Panc1 (cell line): ENCODE results near the gene MRAP. TPM values are rescaled to one million over a fixed set of nuclear protein-coding genes. Genes with fewer than 3 reads are reported as not detected.
"Not testable (repeated sequence)": the region's sequence is repeated elsewhere in the genome, so short reads cannot be mapped to it uniquely, and the experiment has no call there.

ENCODE experiments used
- ATAC-seq: fragments of 200-7000 bp; cut with Tn5 transposase; 2 replicates; pipeline ENCODE4 v1.9.1; 2020; ENCODE audit warnings: mild to moderate bottlenecking, moderate library complexity
- BruUV-seq: library from RNA; stranded (reverse); fragments of 400-500 nt; replicated peaks from 2 replicates; lab custom pipeline; 2021; lab: Mats Ljungman, UMichigan
- CTCF ChIA-PET: fragments of 300-600 bp; sonication (Branson Sonifier 250); formaldehyde crosslinking; loops from one replicate; lab custom pipeline; 2022; ENCODE audit warnings: antibody characterized with exemption; lab: Charles Lee
- POLR2A ChIA-PET: fragments of 300-600 bp; sonication (Branson Sonifier 250); formaldehyde crosslinking; loops from one replicate; lab custom pipeline; 2022; ENCODE audit warnings: antibody characterized with exemption; lab: Charles Lee
- DNase-seq: peaks from one replicate; pipeline ENCODE4 v3.0.0-alpha.2; 2010; ENCODE audit warnings: low read depth, low spot score
- H3K27ac ChIP-seq: 2 replicates; pipeline ENCODE4 v1.5.1; 2011; ENCODE audit warnings: mild to moderate bottlenecking, low read length, inconsistent platforms
- H3K27me3 ChIP-seq: fragments of 200-500 bp; sonication (Bioruptor generic); 2 replicates; pipeline ENCODE4 v1.6.0; 2014; ENCODE audit warnings: low read length, inconsistent platforms; ENCODE audit not compliant: control insufficient read depth, insufficient read depth
- H3K36me3 ChIP-seq: fragments of 200-500 bp; sonication (Bioruptor generic); 2 replicates; pipeline ENCODE4 v1.5.1; 2014; ENCODE audit warnings: inconsistent platforms, mild to moderate bottlenecking, low read length, moderate library complexity; ENCODE audit not compliant: control insufficient read depth, insufficient read depth
- H3K4me1 ChIP-seq: 2 replicates; pipeline ENCODE4 v1.5.1; 2011; ENCODE audit warnings: inconsistent platforms, mild to moderate bottlenecking, low read length, moderate library complexity; ENCODE audit not compliant: control insufficient read depth, insufficient read depth
- H3K4me3 ChIP-seq, 2 experiments: 2 replicates each; pipeline ENCODE4 v1.5.1; 2011 to 2012; ENCODE audit warnings: low read depth in 2 of 2, low read length in 2 of 2, mild to moderate bottlenecking in 2 of 2, inconsistent platforms in 1 of 2, moderate library complexity in 1 of 2
- H3K9me3 ChIP-seq: fragments of 200-500 bp; sonication (Bioruptor generic); 2 replicates; pipeline ENCODE4 v1.5.1; 2014; ENCODE audit warnings: low read depth, mild to moderate bottlenecking, inconsistent platforms, low read length, moderate library complexity; ENCODE audit not compliant: control insufficient read depth, insufficient read depth
- CTCF ChIP-seq: fragments of 450-650 bp; IDR thresholded peaks from 2 replicates; pipeline ENCODE4 v1.5.1; 2017; ENCODE audit warnings: mild to moderate bottlenecking
- POLR2AphosphoS5 ChIP-seq: IDR thresholded peaks from 2 replicates; pipeline ENCODE4 v1.6.1; 2012; ENCODE audit warnings: mild to moderate bottlenecking, low read depth, low read length, moderate library complexity
- REST ChIP-seq, 2 experiments: IDR thresholded peaks; 2 replicates each; pipeline ENCODE4 v1.6.1; 2011 to 2012; ENCODE audit warnings: low read depth in 2 of 2, control low read depth in 1 of 2, low read length in 1 of 2, mild to moderate bottlenecking in 1 of 2, moderate library complexity in 1 of 2; ENCODE audit not compliant: insufficient read depth in 1 of 2
- SIN3A ChIP-seq: IDR thresholded peaks from 2 replicates; pipeline ENCODE4 v1.6.1; 2012; ENCODE audit warnings: low read depth, mild to moderate bottlenecking, low read length, moderate library complexity, borderline replicate concordance; ENCODE audit not compliant: insufficient read depth
- TCF7L2 ChIP-seq: IDR thresholded peaks from 2 replicates; pipeline ENCODE4 v1.6.1; 2011; ENCODE audit warnings: mild to moderate bottlenecking, low read depth, low read length, inconsistent platforms
- in situ Hi-C: cut with HindIII; loops from 2 replicates; pipeline ENCODE4 v1.10.0; 2016; ENCODE audit warnings: low sequenced_read_pairs, low pct_unique_long_range_greater_than_20kb
- intact Hi-C: fragments of 100-400 bp; cut with micrococcal nuclease; formaldehyde crosslinking; loops from one replicate; pipeline ENCODE4 v1.10.0; 2022; ENCODE audit not compliant: unreplicated experiment
- total RNA-seq: library from RNA; stranded (reverse); gene quantifications from one replicate; pipeline ENCODE4 v1.2.1, GENCODE V29; 2021; ENCODE audit not compliant: unreplicated experiment

MRAP gene
- total RNA-seq, 1 experiment from 2014 or later, result not detected

GRCh38 chr21:32309906-32310460 lies 11.3 kb downstream of the MRAP start:
- Histone ChIP-seq H3K4me1 (no peaks in the 10 kb centered on the region), H3K27me3 (no peaks in the 10 kb centered on the region), H3K4me3 (no peak overlapping the region), H3K36me3 (no peaks in the 10 kb centered on the region), H3K27ac (no peak overlapping the region), H3K9me3 (no peaks in the 10 kb centered on the region)
- BruUV-seq, result no TSS peak
- CTCF ChIA-PET, result no interaction called here
- DNase-seq, result no peak
- in situ Hi-C loops, result no loop called here
- intact Hi-C loops, result no loop called here
- no peak for ATAC-seq
- POLR2A ChIA-PET, result no interaction called here
- TF ChIP-seq SIN3A (no peak), POLR2AphosphoS5 (no peak), REST (IDR thresholded peaks at IDR 0.05; ENCODE audit: insufficient read depth in 1 of 2, low read depth in 2 of 2, low read length in 1 of 2) (no peak), TCF7L2 (no peak)

GRCh38 chr21:32310976-32311375 lies 12.3 kb downstream of the MRAP start:
- H3K36me3 ChIP-seq, BruUV-seq, H3K4me1 ChIP-seq, H3K4me3 ChIP-seq, in situ Hi-C loops, H3K27ac ChIP-seq, H3K9me3 ChIP-seq, DNase-seq, intact Hi-C loops, H3K27me3 ChIP-seq, CTCF ChIA-PET, POLR2A ChIA-PET, ATAC-seq: not testable (repeated sequence)

GRCh38 chr21:32311621-32312020 lies 13.0 kb downstream of the MRAP start:
- no TSS peak for BruUV-seq
- CTCF ChIA-PET, result no interaction called here

More at GRCh38 chr21:32311621-32312020, 13.0 kb downstream of the MRAP start:
- Histone ChIP-seq H3K36me3 (no peaks in the 10 kb centered on the region), H3K27me3 (no peaks in the 10 kb centered on the region), H3K4me1 (no peaks in the 10 kb centered on the region), H3K9me3 (no peaks in the 10 kb centered on the region), H3K4me3 (no peak overlapping the region), H3K27ac (no peak overlapping the region)
- ATAC-seq (no peak), DNase-seq (no peak)
- no peak for TF ChIP-seq POLR2AphosphoS5
- no peak for TF ChIP-seq REST (IDR thresholded peaks at IDR 0.05; ENCODE audit: insufficient read depth in 1 of 2, low read depth in 2 of 2, low read length in 1 of 2)
- TF ChIP-seq CTCF, result no peak
- TF ChIP-seq TCF7L2, result no peak
- TF ChIP-seq SIN3A, result no peak
- in situ Hi-C loops (no loop called here), intact Hi-C loops (no loop called here)
- POLR2A ChIA-PET, result no interaction called here
